ENCODE results near the gene TK1.

The TK1 gene

GRCh38 chr17:78132767-78133178, 54.1 kb downstream of the TK1 start:
- DNase-seq: no peak

- DNase-seq: no peak
These were observed 54.7 kb downstream of the TK1 start for GRCh38 chr17:78132084-78132676.

- no peak for DNase-seq
These were observed 55.4 kb downstream of the TK1 start for GRCh38 chr17:78131172-78132083.

- DNase-seq: no peak
These were observed 56.3 kb downstream of the TK1 start, which contains the start of gene TMC8 for GRCh38 chr17:78130437-78131101. TSS of gene TMC8 (plus strand) at chr17:78130771. CDS start at chr17:78131589, 818 bp downstream.

- no peak for DNase-seq
These were observed 56.8 kb downstream of the TK1 start for GRCh38 chr17:78130090-78130436.

- DNase-seq: no peak
These were observed 57.3 kb downstream of the TK1 start for GRCh38 chr17:78129351-78130089.

GRCh38 chr17:78128551-78129350, 58.1 kb downstream of the TK1 start, which contains the start of gene TMC6:
TSS of gene TMC6 (minus strand) at chr17:78128755. CDS start at chr17:78126832, 1,923 bp downstream.
- DNase-seq: no peak

GRCh38 chr17:78127888-78128550, 58.8 kb downstream of the TK1 start:
- DNase-seq: no peak

GRCh38 chr17:78127239-78127887, 59.5 kb downstream of the TK1 start:
- no peak for DNase-seq

GRCh38 chr17:78126895-78127238, 60.0 kb downstream of the TK1 start:
- DNase-seq: no peak

- no peak for DNase-seq
These were observed 60.6 kb downstream of the TK1 start for GRCh38 chr17:78125976-78126894.

- DNase-seq: no peak
These were observed 61.5 kb downstream of the TK1 start for GRCh38 chr17:78125138-78125913.

- DNase-seq: no peak
These were observed 62.1 kb downstream of the TK1 start for GRCh38 chr17:78124836-78125137.

Measured in fibroblast of upper back skin (primary cell).